Vagina (tissue), 2 donors: ENCODE results near the gene MAN1A1. TPM values are rescaled to one million over a fixed set of nuclear protein-coding genes. Genes with fewer than 3 reads are reported as not detected.
A peak's percentile ranks its signal among the peaks of the same experiment; 100 is the strongest.

Experiments
- DNase-seq, 2 donors: peaks; one replicate each; pipeline ENCODE4 v3.0.0-alpha.2; 2017; ENCODE audit errors: extremely low spot score in 2 of 2
- H3K27ac ChIP-seq: fragments of 200-600 bp; sonication (generic); one replicate; pipeline ENCODE4 v1.5.1; 2019
- H3K27me3 ChIP-seq: fragments of 200-600 bp; sonication (generic); one replicate; pipeline ENCODE4 v1.5.1; 2019
- H3K36me3 ChIP-seq, 2 donors: fragments of 200-600 bp; sonication (generic); one replicate each; pipeline ENCODE4 v1.5.1; 2017 to 2019
- H3K4me1 ChIP-seq: fragments of 200-600 bp; sonication (generic); one replicate; pipeline ENCODE4 v1.5.1; 2019
- H3K4me3 ChIP-seq, 2 donors: fragments of 200-600 bp; sonication (generic); 1 replicate in 1 of 2; 2 replicates in 1 of 2; pipeline ENCODE4 v1.5.1; 2016 to 2019
- H3K9me3 ChIP-seq: fragments of 200-600 bp; sonication (generic); one replicate; pipeline ENCODE4 v1.5.1; 2019
- CTCF ChIP-seq, 3 experiments: fragments of 450-650 bp in 2 of 3; fragments of 200-600 bp in 1 of 3; sonication (generic) in 1 of 3; IDR thresholded peaks; one replicate each; pipeline ENCODE4 v1.5.1; 2017 to 2019; ENCODE audit warnings: antibody characterized with exemption in 3 of 3, mild to moderate bottlenecking in 2 of 3, moderate library complexity in 2 of 3
- POLR2A ChIP-seq, 2 donors: fragments of 450-650 bp; IDR thresholded peaks; one replicate each; pipeline ENCODE4 v1.6.1; 2017; ENCODE audit warnings: antibody characterized with exemption in 2 of 2, mild to moderate bottlenecking in 2 of 2, moderate library complexity in 2 of 2
- POLR2AphosphoS5 ChIP-seq, 2 donors: sonication (generic); formaldehyde crosslinking; IDR thresholded peaks; one replicate each; pipeline ENCODE4 v1.9.0; 2017; ENCODE audit warnings: antibody characterized with exemption in 2 of 2, mild to moderate bottlenecking in 2 of 2, low read depth in 1 of 2; ENCODE audit not compliant: insufficient read depth in 1 of 2
- intact Hi-C: fragments of 100-400 bp; cut with DNase I; formaldehyde crosslinking; loops from one replicate; pipeline ENCODE4 v1.15.1; 2023
- total RNA-seq: library from RNA; depleted of rRNA; stranded (reverse); fragments of >200 nt; gene quantifications from one replicate; pipeline ENCODE4 v1.2.3, GENCODE V29; 2016

Gene MAN1A1
- total RNA-seq, 1 donor from 2014 or later: 71.2 TPM

GRCh38 chr6:119347466-119348095, 2.0 kb downstream of the MAN1A1 start:
- no peak for TF ChIP-seq CTCF (IDR thresholded peaks at IDR 0.05)
- no peak for TF ChIP-seq POLR2AphosphoS5 (IDR thresholded peaks at IDR 0.05; ENCODE audit: insufficient read depth in 1 of 2, low read depth in 1 of 2)
- no peak for TF ChIP-seq POLR2A (IDR thresholded peaks at IDR 0.05)
- H3K4me1 ChIP-seq: peaks cover 43% of the 10 kb centered on the region
- no peak for DNase-seq
- H3K36me3 ChIP-seq: no peaks in the 10 kb centered on the region
- no peaks in the 10 kb centered on the region for H3K9me3 ChIP-seq
- H3K27me3 ChIP-seq: no peaks in the 10 kb centered on the region
- peak overlapping the region; percentile 97 to 99 for H3K4me3 ChIP-seq
- intact Hi-C loops: no loop called here
- peak overlapping the region; percentile 100 for H3K27ac ChIP-seq

GRCh38 chr6:119346936-119347335, 2.6 kb downstream of the MAN1A1 start:
- peak overlapping the region; percentile 97 to 99 for H3K4me3 ChIP-seq
- H3K9me3 ChIP-seq: no peaks in the 10 kb centered on the region
- H3K27me3 ChIP-seq: no peaks in the 10 kb centered on the region
- intact Hi-C loops: no loop called here
- TF ChIP-seq POLR2A (IDR thresholded peaks at IDR 0.05) (no peak), POLR2AphosphoS5 (IDR thresholded peaks at IDR 0.05; ENCODE audit: insufficient read depth in 1 of 2, low read depth in 1 of 2) (no peak), CTCF (IDR thresholded peaks at IDR 0.05) (no peak)
- H3K36me3 ChIP-seq: no peaks in the 10 kb centered on the region
- peak overlapping the region; percentile 100 for H3K27ac ChIP-seq
- H3K4me1 ChIP-seq: peaks cover 48% of the 10 kb centered on the region
- no peak for DNase-seq

- DNase-seq: no peak
- no peak for TF ChIP-seq POLR2A (IDR thresholded peaks at IDR 0.05)
- no peak for TF ChIP-seq POLR2AphosphoS5 (IDR thresholded peaks at IDR 0.05; ENCODE audit: insufficient read depth in 1 of 2, low read depth in 1 of 2)
- TF ChIP-seq CTCF (IDR thresholded peaks at IDR 0.05): no peak
- no peaks in the 10 kb centered on the region for H3K9me3 ChIP-seq
- H3K4me3 ChIP-seq: peak overlapping the region; percentile 97 to 99
- no peaks in the 10 kb centered on the region for H3K36me3 ChIP-seq
- peak overlapping the region; percentile 100 for H3K27ac ChIP-seq
- peaks cover 53% of the 10 kb centered on the region for H3K4me1 ChIP-seq
- H3K27me3 ChIP-seq: no peaks in the 10 kb centered on the region
- intact Hi-C loops: no loop called here
Observed at GRCh38 chr6:119346450-119346849, 3.1 kb downstream of the MAN1A1 start.

- Histone ChIP-seq H3K4me1 (peaks cover 66% of the 10 kb centered on the region), H3K4me3 (no peak overlapping the region)
Observed at GRCh38 chr6:119345114-119345513, 4.4 kb downstream of the MAN1A1 start.

More at GRCh38 chr6:119345114-119345513, 4.4 kb downstream of the MAN1A1 start:
- H3K36me3 ChIP-seq: no peaks in the 10 kb centered on the region
- no peaks in the 10 kb centered on the region for H3K27me3 ChIP-seq
- no peak overlapping the region for H3K27ac ChIP-seq
- H3K9me3 ChIP-seq: no peaks in the 10 kb centered on the region
- no peak for DNase-seq
- no peak for TF ChIP-seq CTCF (IDR thresholded peaks at IDR 0.05)
- TF ChIP-seq POLR2AphosphoS5 (IDR thresholded peaks at IDR 0.05; ENCODE audit: insufficient read depth in 1 of 2, low read depth in 1 of 2): no peak
- TF ChIP-seq POLR2A (IDR thresholded peaks at IDR 0.05): no peak
- intact Hi-C loops: no loop called here
